GM18517 (cell line): ENCODE measurements around the gene VCL.
"Not testable (repeated sequence)": the region's sequence is repeated elsewhere in the genome, so short reads cannot be mapped to it uniquely, and the experiment has no call there.

ENCODE experiments used
- ATAC-seq: cut with Tn5 transposase; IDR thresholded peaks from one replicate; pipeline ENCODE4 v1.9.1; 2021; ENCODE audit warnings: mild to moderate bottlenecking, moderate library complexity; ENCODE audit not compliant: unreplicated experiment

Gene VCL

GRCh38 chr10:73997787-73998622 lies at the start of gene VCL:
VCL (plus strand) TSS chr10:73998116; CDS start chr10:73998208, 92 bp downstream.
- peak; percentile 94 for ATAC-seq

GRCh38 chr10:73948947-73949633 lies 48.8 kb upstream of the VCL start:
- ATAC-seq = no peak

- no peak for ATAC-seq
These were observed 47.6 kb upstream of the VCL start for GRCh38 chr10:73950155-73950948.

GRCh38 chr10:73953665-73954064 lies 44.3 kb upstream of the VCL start:
- ATAC-seq = no peak

GRCh38 chr10:73954737-73955136 lies 43.2 kb upstream of the VCL start:
- ATAC-seq = no peak

- no peak for ATAC-seq
These were observed 42.2 kb upstream of the VCL start for GRCh38 chr10:73955719-73956118.

- peak; percentile 55 for ATAC-seq
These were observed 41.2 kb upstream of the VCL start for GRCh38 chr10:73956476-73957359.

GRCh38 chr10:73959484-73960243 lies 38.3 kb upstream of the VCL start:
- ATAC-seq = no peak

- no peak for ATAC-seq
These were observed 35.5 kb upstream of the VCL start for GRCh38 chr10:73962386-73962785.

- ATAC-seq = not testable (repeated sequence)
These were observed 34.4 kb upstream of the VCL start for GRCh38 chr10:73963533-73963932.

GRCh38 chr10:73964743-73965142 lies 33.2 kb upstream of the VCL start:
- no peak for ATAC-seq

- ATAC-seq = not testable (repeated sequence)
These were observed 32.5 kb upstream of the VCL start for GRCh38 chr10:73965267-73965889.

- ATAC-seq = no peak
These were observed 31.8 kb upstream of the VCL start for GRCh38 chr10:73965890-73966768.

- ATAC-seq = no peak
These were observed 30.9 kb upstream of the VCL start for GRCh38 chr10:73967022-73967429.

- no peak for ATAC-seq
These were observed 30.4 kb upstream of the VCL start for GRCh38 chr10:73967544-73967943.

- ATAC-seq = no peak
These were observed 29.8 kb upstream of the VCL start for GRCh38 chr10:73968098-73968521.

GRCh38 chr10:73969224-73969841 lies 28.6 kb upstream of the VCL start:
- ATAC-seq = no peak

GRCh38 chr10:73970845-73971244 lies 27.1 kb upstream of the VCL start:
- ATAC-seq = no peak
